Measurements from ENCODE around the gene PON2. TPM values are rescaled to one million over a fixed set of nuclear protein-coding genes. Genes with fewer than 3 reads are reported as not detected.
A peak's percentile ranks its signal among the peaks of the same experiment; 100 is the strongest.

The PON2 gene
- total and polyA plus RNA-seq, 2 of the 13 experiments (the other 11 are each of a cell fraction or from before 2014, with no cell fraction given), result 202 to 217 TPM

GRCh38 chr7:95441042-95441823, 6.4 kb upstream of the PON2 start (continued):
- TF ChIP-seq, protein P1, sequence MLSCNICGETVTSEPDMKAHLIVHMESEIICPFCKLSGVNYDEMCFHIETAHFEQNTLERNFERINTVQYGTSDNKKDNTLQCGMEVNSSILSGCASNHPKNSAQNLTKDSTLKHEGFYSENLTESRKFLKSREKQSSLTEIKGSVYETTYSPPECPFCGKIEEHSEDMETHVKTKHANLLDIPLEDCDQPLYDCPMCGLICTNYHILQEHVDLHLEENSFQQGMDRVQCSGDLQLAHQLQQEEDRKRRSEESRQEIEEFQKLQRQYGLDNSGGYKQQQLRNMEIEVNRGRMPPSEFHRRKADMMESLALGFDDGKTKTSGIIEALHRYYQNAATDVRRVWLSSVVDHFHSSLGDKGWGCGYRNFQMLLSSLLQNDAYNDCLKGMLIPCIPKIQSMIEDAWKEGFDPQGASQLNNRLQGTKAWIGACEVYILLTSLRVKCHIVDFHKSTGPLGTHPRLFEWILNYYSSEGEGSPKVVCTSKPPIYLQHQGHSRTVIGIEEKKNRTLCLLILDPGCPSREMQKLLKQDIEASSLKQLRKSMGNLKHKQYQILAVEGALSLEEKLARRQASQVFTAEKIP (CRISPR knock-in tag; IDR thresholded peaks at IDR 0.05; ENCODE audit: borderline replicate concordance), result no peak
- peak; percentile 53 to 57; a peak in 3 of 4 replicates for TF ChIP-seq POLR2A (IDR thresholded peaks at IDR 0.05; ENCODE audit: insufficient read depth in 1 of 2, low read depth in 2 of 2, low read length in 2 of 2)
- peak; percentile 19; the same call in 1 of the 2 replicates for TF ChIP-seq TFE3 (CRISPR knock-in tag; IDR thresholded peaks at IDR 0.05)
- no peak for TF ChIP-seq CENPBD1 (CRISPR knock-in tag; IDR thresholded peaks at IDR 0.05; ENCODE audit: borderline replicate concordance, low read depth)
- TF ChIP-seq SOX5 (CRISPR knock-in tag; IDR thresholded peaks at IDR 0.05; ENCODE audit: borderline replicate concordance), result 0 out of 2 replicates have a peak, but pooled peaks have one; percentile 22
- TF ChIP-seq FOXP4 (CRISPR knock-in tag; IDR thresholded peaks at IDR 0.05), result peak; percentile 61
- TF ChIP-seq, protein P2, sequence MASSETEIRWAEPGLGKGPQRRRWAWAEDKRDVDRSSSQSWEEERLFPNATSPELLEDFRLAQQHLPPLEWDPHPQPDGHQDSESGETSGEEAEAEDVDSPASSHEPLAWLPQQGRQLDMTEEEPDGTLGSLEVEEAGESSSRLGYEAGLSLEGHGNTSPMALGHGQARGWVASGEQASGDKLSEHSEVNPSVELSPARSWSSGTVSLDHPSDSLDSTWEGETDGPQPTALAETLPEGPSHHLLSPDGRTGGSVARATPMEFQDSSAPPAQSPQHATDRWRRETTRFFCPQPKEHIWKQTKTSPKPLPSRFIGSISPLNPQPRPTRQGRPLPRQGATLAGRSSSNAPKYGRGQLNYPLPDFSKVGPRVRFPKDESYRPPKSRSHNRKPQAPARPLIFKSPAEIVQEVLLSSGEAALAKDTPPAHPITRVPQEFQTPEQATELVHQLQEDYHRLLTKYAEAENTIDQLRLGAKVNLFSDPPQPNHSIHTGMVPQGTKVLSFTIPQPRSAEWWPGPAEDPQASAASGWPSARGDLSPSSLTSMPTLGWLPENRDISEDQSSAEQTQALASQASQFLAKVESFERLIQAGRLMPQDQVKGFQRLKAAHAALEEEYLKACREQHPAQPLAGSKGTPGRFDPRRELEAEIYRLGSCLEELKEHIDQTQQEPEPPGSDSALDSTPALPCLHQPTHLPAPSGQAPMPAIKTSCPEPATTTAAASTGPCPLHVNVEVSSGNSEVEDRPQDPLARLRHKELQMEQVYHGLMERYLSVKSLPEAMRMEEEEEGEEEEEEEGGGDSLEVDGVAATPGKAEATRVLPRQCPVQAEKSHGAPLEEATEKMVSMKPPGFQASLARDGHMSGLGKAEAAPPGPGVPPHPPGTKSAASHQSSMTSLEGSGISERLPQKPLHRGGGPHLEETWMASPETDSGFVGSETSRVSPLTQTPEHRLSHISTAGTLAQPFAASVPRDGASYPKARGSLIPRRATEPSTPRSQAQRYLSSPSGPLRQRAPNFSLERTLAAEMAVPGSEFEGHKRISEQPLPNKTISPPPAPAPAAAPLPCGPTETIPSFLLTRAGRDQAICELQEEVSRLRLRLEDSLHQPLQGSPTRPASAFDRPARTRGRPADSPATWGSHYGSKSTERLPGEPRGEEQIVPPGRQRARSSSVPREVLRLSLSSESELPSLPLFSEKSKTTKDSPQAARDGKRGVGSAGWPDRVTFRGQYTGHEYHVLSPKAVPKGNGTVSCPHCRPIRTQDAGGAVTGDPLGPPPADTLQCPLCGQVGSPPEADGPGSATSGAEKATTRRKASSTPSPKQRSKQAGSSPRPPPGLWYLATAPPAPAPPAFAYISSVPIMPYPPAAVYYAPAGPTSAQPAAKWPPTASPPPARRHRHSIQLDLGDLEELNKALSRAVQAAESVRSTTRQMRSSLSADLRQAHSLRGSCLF (CRISPR knock-in tag; IDR thresholded peaks at IDR 0.05; ENCODE audit: borderline replicate concordance), result no peak
- TF ChIP-seq SNAI1 (CRISPR knock-in tag; IDR thresholded peaks at IDR 0.05; ENCODE audit: borderline replicate concordance), result no peak
- no peak; the same call in 1 of the 2 replicates for TF ChIP-seq HDAC1 (CRISPR knock-in tag; IDR thresholded peaks at IDR 0.05)
- TF ChIP-seq ZNF746 (CRISPR knock-in tag; IDR thresholded peaks at IDR 0.05), result no peak
- TF ChIP-seq FOXA3 (CRISPR knock-in tag; IDR thresholded peaks at IDR 0.05), result peak; percentile 79
- no peak for TF ChIP-seq ZFP41 (CRISPR knock-in tag; IDR thresholded peaks at IDR 0.05; ENCODE audit: borderline replicate concordance)
- TF ChIP-seq, protein P3, sequence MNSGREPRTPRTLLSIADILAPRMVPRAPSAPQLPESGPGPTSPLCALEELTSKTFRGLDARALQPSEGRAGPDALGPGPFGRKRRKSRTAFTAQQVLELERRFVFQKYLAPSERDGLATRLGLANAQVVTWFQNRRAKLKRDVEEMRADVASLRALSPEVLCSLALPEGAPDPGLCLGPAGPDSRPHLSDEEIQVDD (CRISPR knock-in tag; IDR thresholded peaks at IDR 0.05; ENCODE audit: borderline replicate concordance), result no peak
- TF ChIP-seq TCF7 (IDR thresholded peaks at IDR 0.05; ENCODE audit: low read depth), result peak; percentile 6; the same call in 1 of the 2 replicates
- TF ChIP-seq PHF20 (CRISPR knock-in tag; IDR thresholded peaks at IDR 0.05), result no peak
- TF ChIP-seq SYNCRIP (IDR thresholded peaks at IDR 0.05; ENCODE audit: insufficient read depth, low read depth, low read length), result no peak

All from HepG2 (cell line).